HG02588 (cell line): ENCODE data around the gene OPN1MW3.
"Not testable (repeated sequence)": the region's sequence is repeated elsewhere in the genome, so short reads cannot be mapped to it uniquely, and the experiment has no call there.

Source experiments
- ATAC-seq: cut with Tn5 transposase; IDR thresholded peaks from one replicate; pipeline ENCODE4 v1.9.1; 2021; ENCODE audit warnings: mild to moderate bottlenecking, moderate library complexity; ENCODE audit not compliant: unreplicated experiment

OPN1MW3 gene

DNA sequence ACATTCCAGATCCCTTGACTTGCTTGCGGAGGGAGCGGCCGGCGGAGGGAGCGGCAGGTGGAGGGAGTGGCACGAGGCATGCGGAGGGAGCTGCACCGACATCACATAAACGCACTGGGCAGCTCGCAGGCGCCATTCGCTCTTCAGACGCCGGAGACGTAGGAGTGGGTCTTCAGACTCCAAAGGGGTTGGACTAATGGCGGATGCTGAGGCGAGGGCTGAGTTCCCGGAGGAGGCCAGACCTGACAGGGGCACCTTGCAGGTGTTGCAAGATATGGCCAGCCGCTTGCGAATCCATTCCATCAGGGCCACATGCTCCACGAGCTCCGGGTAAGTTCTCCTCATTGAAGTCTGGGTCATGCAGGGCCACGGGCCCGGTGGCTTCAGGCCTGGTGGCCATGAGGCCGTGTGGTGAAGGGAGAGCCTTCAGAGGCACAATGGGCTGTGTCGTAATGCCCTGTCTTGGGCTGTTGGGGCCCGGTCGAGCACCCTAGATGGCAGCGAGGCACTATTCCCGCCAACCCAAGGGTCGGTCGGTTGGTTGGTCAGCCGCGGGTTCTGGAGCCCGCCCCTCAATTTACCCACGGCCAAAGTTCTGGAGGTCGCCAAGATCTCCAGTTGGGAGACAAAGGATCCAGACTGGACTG, 38.4 kb downstream of the OPN1MW3 start, which contains the start of gene TKTL1:
Gene TKTL1, plus strand, starts transcription at position 132 of the 647 bp plus-strand sequence. Its CDS starts 65 bp downstream, at position 197.
- no peak for ATAC-seq

DNA sequence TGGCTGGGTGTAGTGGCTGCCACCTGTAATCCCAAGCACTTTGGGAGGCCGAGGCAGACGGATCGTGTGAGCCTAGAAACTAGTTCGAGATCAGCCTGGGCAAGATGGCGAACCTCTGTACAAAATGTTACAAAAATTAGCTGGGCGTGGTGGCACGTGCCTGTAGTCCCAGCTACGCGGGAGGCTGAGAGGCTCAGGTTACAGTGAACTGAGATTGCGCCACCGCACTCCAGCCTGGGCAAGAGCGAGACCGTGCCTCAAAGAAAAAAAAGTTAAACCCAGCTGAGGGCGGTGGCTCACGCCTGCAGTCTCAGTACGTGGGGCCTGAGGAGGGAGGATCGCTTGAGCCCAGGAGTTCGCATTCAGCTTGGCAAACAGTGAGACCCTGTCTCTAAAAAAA, 39.3 kb downstream of the OPN1MW3 start:
- no peak for ATAC-seq

DNA sequence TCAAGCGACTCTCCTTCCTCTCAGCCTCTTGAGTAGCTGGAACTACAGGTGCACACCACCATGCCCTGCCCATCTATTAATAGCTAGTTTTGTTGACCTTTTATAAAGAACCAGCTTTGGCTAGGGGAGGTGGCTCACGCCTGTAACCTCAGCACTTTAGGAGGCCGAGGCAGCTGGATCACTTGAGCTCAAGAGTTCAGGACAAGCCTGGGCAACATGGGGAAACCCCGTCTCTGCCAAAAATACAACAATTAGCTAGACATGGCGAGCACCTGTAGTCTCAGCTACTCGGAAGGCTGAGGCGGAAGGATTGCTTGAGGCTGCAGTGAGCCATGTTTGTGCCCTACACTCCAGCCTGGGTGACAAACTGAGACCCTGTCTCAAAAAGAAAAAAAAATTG, 40.9 kb downstream of the OPN1MW3 start:
- no peak for ATAC-seq

DNA sequence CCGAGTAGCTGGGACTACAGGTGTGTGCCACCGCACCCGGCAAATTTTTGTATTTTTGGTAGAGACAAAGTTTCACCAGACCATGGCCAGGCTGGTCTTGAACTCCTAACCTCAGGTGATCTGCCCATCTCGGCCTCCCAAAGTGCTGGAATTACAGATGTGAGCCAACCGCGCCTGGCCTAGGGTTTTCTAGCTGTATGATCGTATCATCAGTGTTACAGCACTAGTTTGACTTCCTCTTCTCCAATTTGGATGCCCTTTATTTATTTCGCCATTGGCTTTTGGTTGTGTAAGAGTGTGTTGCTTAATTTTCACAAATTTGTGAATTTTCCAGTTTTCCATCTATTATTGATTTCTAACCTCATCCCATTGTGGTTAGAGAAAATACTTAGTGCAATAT, 43.4 kb downstream of the OPN1MW3 start:
- no peak for ATAC-seq

DNA sequence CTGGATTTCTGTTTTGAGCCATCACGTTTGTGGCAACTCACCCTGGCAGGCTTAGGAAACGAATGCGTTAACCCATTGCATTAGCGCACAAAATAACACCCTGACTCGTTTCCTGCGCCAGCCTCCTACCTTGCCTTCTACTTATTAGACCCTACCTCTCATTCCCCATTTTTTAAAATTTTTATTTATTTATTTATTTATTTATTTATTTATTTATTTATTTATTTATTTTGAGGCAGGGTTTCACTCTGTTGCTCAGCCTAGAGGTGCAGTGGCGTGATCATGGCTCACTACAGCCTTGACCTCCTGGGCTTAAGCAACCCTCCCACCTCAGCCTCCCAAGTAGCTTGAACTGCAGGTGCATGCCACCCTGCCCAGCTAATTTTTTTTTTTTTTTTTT, 45.6 kb downstream of the OPN1MW3 start:
- not testable (repeated sequence) for ATAC-seq

DNA sequence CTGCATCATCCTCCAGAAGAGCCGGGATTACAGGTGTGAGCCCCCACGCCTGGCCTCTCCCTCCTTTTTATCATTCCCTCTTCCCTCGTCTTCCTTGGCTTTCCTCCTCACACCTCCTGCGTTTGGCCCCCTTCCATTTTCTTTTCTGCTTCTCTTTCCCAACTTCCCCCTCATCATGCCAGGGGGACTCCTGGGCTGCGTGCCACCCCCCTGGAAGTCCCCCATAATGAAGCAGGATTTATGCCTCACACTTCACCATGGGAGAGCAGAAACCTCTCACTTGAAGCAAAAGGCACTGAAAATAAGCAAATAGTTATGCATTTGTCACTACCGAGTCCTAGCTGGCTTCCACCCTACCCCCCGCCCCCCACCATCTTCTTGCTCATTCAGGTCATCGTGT, 46.1 kb downstream of the OPN1MW3 start:
- ATAC-seq = no peak

DNA sequence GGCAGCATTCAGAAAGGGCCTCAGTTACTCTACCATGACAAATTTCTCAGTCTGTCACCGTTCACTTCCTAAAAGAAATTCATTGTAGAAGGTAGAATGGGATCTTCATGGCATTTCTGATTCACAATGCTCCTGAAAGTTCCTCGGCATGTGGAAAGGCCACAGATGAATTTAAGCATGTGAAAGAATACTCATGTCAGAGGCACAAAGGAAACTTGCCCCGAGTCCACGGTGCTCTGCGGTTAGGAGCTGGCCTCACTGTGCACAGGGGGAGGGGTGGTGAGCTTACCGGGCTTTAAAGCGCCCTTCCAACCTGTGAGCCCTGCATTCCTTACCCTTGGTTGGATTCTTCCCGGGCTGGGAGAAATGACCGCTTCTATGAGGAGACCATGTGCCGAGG, 47.5 kb downstream of the OPN1MW3 start:
- ATAC-seq = no peak

DNA sequence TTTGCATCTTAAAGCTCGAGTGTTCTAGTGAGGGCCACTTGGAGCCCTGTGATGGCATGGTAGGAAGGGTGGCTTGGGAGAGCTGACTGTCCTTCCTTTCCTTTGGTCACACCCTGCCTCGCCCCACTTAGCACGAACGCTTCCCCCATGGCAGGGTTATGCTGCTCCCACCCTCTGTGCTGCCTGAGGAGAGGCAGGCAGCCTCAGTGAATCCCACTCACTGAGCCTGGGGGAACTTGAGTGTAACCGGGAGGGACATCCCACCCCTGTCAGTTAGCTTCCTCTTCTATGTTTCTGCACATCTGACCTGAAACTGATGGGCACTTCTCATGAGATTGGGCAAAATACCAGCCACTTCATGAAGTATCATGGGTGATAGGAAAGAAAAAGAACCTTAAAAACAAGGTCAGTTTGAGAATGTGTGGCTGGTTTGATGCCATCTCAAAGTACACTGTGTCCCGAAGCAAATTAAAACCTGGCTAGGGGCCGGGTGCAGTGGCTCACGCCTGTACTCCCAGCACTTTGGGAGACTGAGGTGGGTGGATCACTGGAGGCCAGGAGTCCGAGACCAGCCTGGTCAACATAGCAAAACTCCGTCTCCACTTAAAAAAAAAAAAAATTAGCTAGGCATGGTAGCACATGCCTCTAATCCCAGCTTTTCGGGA, 48.3 kb downstream of the OPN1MW3 start:
- no peak for ATAC-seq

DNA sequence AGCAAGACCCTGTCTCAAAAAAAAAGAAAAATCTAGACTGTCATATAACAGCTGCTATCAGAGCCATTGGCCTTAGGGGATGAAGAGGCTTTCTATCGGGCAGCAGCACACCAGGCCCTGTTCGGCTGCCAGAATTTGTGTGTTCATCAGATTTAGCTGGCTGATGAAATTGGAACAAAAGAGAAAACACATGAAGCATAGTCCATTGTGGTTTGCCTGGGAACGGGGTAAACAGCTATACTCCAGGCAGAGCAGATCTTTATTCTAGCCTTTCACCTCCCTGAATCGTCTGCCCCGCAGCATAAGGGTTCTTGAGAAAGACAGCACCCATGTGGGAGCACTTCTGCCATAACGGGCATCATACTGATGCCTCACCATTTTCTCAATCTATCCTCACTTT, 49.8 kb downstream of the OPN1MW3 start:
- ATAC-seq = no peak

DNA sequence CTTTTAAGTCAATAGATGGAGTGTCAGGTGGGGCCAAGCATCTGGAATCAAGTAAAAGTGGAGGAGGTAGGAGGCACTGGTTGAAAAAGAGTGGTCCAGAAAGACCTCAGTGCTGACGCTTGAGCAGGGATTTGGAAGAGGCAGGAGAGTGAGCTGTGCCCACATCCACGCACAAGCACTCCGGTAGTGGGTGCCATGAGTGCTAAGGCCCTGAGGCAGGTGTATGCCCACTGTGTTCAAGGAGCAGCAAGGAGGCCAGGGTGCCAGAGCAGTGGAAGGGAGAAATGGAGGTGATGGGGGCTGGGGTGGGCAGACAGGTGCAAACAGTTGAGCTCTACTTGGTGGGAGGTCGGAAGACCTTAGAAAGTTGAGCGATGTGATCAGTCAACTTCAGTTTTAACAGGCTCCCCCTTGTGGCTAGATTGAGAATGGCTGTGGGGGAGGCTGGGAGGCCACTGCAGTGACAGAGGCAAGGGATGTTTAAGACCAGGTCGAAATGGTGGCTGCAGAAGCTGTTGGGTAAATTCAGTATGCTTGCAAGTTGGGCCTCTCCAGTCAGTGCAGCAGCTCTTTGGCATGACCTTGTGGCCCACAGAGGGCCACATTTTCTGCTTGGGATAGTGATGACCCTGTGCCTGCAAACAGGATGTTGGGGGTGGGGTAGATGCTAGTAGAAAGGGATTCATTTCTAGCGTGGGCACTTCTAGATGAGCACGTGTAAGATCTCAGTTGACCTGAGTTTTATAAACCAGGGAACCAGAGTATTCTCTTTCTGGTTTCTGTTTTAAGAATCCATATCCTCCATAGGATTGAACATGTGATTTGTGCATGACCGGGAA, 50.9 kb downstream of the OPN1MW3 start:
- no peak for ATAC-seq

DNA sequence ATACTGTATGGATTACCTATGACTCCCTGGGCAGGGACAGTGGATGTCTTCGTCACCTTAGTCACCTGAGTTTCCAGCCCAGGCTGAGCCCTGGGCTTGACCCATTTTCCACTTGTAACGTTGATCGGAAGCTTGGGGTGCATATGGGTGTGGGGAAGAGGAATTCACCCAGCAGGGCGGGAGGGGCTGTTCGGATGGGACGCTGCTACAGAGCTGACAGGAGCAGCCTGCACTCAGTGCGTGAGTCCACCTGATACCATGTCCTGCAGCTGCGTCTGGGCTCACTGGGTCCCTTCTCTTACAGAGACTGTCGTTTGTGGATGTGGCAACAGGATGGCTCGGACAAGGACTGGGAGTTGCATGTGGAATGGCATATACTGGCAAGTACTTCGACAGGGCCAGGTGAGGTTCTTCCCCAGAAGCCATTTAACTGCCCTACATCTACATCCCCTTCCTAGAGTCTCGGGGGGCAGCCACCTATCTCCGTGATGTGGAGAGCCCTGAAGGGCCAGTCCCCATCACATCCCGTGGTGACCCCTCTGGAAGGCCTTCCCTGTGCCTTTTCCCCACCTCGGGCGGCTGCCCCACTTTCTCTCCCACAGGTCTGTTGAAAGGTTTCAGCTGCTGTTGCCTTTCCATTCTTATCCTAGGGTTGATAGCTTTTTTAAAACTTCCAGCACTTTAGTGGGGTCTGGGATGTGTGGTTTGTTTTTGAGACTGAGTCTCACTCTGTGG, 51.8 kb downstream of the OPN1MW3 start:
- no peak for ATAC-seq

DNA sequence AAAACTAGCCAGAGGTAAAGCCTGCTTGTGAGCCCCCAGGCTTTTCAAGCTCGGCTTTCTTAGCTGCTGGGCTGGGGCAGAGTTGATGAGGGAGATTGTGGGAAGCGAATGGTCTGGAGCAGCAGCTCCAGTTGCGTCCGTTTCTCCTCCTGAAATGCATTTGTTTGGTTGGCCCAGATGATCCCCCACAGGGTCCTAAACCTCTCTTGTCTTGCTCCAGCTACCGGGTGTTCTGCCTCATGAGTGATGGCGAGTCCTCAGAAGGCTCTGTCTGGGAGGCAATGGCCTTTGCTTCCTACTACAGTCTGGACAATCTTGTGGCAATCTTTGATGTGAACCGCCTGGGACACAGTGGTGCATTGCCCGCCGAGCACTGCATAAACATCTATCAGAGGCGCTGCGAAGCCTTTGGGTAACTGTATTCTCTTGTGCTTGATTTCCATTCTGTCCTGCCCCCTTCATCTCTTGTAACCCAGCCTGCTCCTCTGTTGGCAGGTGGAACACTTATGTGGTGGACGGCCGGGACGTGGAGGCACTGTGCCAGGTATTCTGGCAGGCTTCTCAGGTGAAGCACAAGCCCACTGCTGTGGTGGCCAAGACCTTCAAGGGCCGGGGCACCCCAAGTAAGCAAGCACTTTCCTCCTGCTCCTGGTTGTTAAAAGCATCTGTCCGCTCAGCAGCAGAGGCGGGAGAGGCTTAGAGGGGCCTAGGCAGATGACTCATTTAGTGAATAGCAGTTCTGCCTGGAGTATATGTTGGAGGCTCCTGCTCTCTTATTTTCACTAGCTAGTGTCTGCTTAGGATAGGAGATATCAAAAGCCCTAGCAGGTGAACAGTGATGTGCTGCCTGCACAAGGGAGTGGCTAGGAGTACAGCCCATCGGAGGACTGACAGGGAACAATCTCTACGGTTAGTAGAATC, 53.5 kb downstream of the OPN1MW3 start:
- ATAC-seq = no peak

DNA sequence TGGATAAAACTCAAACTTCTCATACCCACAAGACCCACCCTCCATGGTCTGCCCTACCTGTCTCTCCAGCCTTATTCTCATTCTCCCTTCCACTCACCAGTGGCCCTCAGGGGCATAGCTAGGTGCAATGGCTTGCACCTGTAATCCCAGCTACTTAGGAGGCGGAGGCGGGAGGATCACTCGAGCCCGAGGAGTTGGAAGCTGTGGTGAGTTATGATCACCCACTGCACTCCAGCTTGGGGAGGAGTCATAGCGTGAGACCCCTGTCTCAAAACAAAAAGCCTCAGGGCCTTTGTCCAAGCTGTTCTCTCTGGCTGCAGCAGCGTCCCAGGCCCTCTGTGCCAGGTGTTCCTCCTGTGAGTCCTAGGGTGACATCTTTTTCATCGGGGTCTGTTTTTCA, 54.7 kb downstream of the OPN1MW3 start:
- ATAC-seq = no peak

DNA sequence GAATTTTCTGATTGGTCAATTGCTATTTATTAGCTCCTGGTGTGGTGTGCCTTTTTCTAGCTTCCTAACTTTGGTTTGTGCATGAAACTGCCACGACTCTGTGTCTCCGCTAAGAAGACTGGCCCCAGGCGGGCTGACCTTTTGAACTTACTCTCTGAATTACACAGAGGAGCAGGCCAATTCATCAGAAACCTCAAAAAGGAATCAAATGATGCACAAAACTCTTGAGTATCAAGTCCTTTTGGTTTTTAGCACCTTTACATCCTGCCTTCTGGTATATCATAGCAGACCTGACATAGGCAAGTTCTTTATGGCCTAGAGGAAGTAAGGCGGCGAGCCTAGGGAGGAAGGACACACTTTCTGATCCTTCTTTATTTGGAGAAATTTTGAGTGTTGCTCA, 55.8 kb downstream of the OPN1MW3 start:
- no peak for ATAC-seq

DNA sequence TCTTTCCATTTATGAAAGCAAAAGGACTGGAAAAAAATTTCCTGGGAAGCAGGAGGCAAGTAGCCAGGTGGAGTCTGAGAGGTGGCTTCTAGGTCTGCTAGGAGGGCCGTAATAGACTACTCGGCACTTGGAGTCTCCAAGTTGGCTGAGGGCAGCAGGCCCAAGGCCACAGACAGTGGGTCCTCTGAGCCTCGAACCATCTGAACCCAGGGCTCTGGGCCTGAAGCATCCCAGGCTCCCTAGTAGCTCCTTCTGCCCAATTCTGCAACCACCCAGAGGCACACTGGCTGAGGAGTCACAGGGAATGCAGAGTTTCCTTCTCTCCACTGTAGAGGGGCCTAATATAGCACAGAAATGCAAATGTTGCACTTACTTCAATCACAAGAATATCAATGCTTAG, 58.0 kb downstream of the OPN1MW3 start:
- ATAC-seq = no peak

DNA sequence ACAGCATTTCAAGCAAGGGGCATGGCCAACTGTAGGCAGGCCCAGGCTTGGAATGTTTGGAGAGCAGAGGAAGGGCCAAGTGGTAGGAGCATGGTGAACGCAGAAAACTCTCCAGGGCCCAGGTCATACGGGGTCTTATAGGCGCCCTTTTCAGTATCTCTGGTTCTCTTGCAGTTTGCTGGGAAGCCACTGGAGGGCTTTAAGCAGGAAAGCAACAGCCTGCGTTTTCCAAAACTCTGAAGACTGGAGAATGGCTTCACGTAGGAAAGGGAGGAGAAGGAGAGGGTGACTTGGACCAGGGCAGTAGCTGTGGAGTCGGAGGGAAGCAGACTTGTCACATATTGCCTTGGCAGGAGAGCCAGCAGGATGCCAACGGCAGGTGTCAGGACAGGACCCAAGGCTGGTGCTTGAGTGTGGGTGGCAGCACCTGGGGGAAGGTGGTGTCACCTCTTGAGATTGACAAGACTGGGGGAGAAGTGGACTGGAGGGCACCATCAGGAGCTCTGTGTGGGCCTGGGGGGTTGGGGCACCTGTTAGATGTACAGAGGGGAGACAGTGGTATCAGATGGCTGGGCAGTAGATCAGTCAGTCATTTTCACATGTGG, 60.1 kb downstream of the OPN1MW3 start:
- no peak for ATAC-seq

DNA sequence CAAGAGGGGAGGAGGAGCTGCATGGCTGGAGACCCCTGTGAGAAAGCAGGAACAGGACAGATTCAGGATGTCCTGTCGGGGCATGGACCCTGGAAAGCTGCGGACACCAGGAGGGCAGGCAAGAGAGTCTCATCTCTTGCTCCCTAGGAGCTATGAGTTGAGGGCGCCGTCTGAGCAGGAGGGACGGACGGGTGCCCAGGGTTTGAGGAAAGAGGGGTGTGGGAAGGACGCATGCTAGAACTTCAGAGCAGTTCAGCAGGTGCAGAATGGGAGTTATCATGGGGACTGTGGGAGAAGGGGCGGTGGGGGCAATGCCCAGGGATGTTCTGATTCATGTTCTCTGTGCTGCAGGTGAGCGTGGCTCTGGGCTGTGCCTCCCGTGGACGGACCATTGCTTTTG, 63.0 kb downstream of the OPN1MW3 start:
- ATAC-seq = no peak
